GM18907 (cell line): ENCODE measurements around the gene CLEC18C.
"Not testable (repeated sequence)": the region's sequence is repeated elsewhere in the genome, so short reads cannot be mapped to it uniquely, and the experiment has no call there.

ENCODE experiments used
- ATAC-seq: cut with Tn5 transposase; IDR thresholded peaks from one replicate; pipeline ENCODE4 v1.9.1; 2021; ENCODE audit warnings: mild to moderate bottlenecking, moderate library complexity; ENCODE audit not compliant: unreplicated experiment

CLEC18C gene

GRCh38 chr16:70173212-70173837 is at the start of gene CLEC18C:
TSS of gene CLEC18C (plus strand) at chr16:70173787. CDS start at chr16:70174279, 492 bp downstream.
- ATAC-seq = not testable (repeated sequence)

GRCh38 chr16:70123822-70124221 is 49.8 kb upstream of the CLEC18C start:
- ATAC-seq = not testable (repeated sequence)

GRCh38 chr16:70126226-70126625 is 47.4 kb upstream of the CLEC18C start:
- ATAC-seq = not testable (repeated sequence)

GRCh38 chr16:70127706-70128105 is 45.9 kb upstream of the CLEC18C start:
- ATAC-seq = not testable (repeated sequence)

- ATAC-seq = not testable (repeated sequence)
Observed at GRCh38 chr16:70128844-70129243, 44.7 kb upstream of the CLEC18C start.

GRCh38 chr16:70135796-70136195 is 37.8 kb upstream of the CLEC18C start:
- not testable (repeated sequence) for ATAC-seq

- ATAC-seq = not testable (repeated sequence)
Observed at GRCh38 chr16:70136595-70136994, 37.0 kb upstream of the CLEC18C start.

- not testable (repeated sequence) for ATAC-seq
Observed at GRCh38 chr16:70142739-70143138, 30.8 kb upstream of the CLEC18C start.

GRCh38 chr16:70143231-70143895 is 30.2 kb upstream of the CLEC18C start:
- ATAC-seq = not testable (repeated sequence)

- not testable (repeated sequence) for ATAC-seq
Observed at GRCh38 chr16:70147853-70148252, 25.7 kb upstream of the CLEC18C start.

- not testable (repeated sequence) for ATAC-seq
Observed at GRCh38 chr16:70148453-70148852, 25.1 kb upstream of the CLEC18C start.

- not testable (repeated sequence) for ATAC-seq
Observed at GRCh38 chr16:70149296-70149695, 24.3 kb upstream of the CLEC18C start.

GRCh38 chr16:70151391-70151790 is 22.2 kb upstream of the CLEC18C start:
- ATAC-seq = no peak

GRCh38 chr16:70151941-70152509 is 21.6 kb upstream of the CLEC18C start:
- ATAC-seq = no peak

- ATAC-seq = no peak
Observed at GRCh38 chr16:70152578-70153302, 20.8 kb upstream of the CLEC18C start.

GRCh38 chr16:70154736-70155135 is 18.9 kb upstream of the CLEC18C start:
- ATAC-seq = not testable (repeated sequence)

- no peak for ATAC-seq
Observed at GRCh38 chr16:70156207-70156978, 17.2 kb upstream of the CLEC18C start.

GRCh38 chr16:70157105-70157476 is 16.5 kb upstream of the CLEC18C start:
- ATAC-seq = no peak

- ATAC-seq = no peak
Observed at GRCh38 chr16:70157477-70158260, 15.9 kb upstream of the CLEC18C start.
